Pancreas (tissue), 10 donors: Measurements from ENCODE around the gene CXADR. TPM values are rescaled to one million over a fixed set of nuclear protein-coding genes. Genes with fewer than 3 reads are reported as not detected.

Experiments used
- ATAC-seq, 4 donors: fragments of 200-7000 bp; cut with Tn5 transposase; one replicate each; pipeline versions ENCODE4 v1.8.0 to v1.9.1; 2020; ENCODE audit warnings: mild to moderate bottlenecking in 4 of 4, moderate library complexity in 4 of 4
- DNase-seq, 6 donors: peaks; one replicate each; pipeline ENCODE4 v3.0.0-alpha.2; 2020
- FAIRE-seq: peaks from 2 replicates; lab custom pipeline; 2012; peaks lifted over from hg19 to GRCh38; lab: Jason Lieb, UNC
- H3K27ac ChIP-seq, 4 donors: fragments of 200-600 bp; sonication (generic); 1 replicate in 3 of 4; 2 replicates in 1 of 4; pipeline versions ENCODE4 v1.5.0 to v1.8.0; 2020
- H3K27me3 ChIP-seq, 4 donors: fragments of 200-600 bp; one replicate each; pipeline ENCODE4 v1.8.0; 2021
- H3K36me3 ChIP-seq, 3 donors: fragments of 200-600 bp; sonication (generic) in 1 of 3; one replicate each; pipeline versions ENCODE4 v1.5.0 to v1.8.0; 2020 to 2021
- H3K4me1 ChIP-seq, 3 donors: fragments of 200-600 bp; one replicate each; pipeline ENCODE4 v1.8.0; 2021
- H3K4me3 ChIP-seq, 4 donors: fragments of 200-600 bp; sonication (generic) in 2 of 4; one replicate each; pipeline versions ENCODE4 v1.5.0 to v1.8.0; 2020 to 2021
- H3K9me3 ChIP-seq, 4 donors: fragments of 200-600 bp; one replicate each; pipeline ENCODE4 v1.8.0; 2021
- CTCF ChIP-seq, 4 donors: fragments of 200-600 bp; sonication (generic) in 3 of 4; IDR thresholded peaks; one replicate each; pipeline versions ENCODE4 v1.5.0 to v1.8.0; 2021; ENCODE audit warnings: antibody characterized with exemption in 4 of 4
- WGBS, 2 donors: extraction: QIAGEN DNeasy Blood & Tissue Kit; methylation state at CpG; one replicate each; pipeline ENCODE4 v1.1.7; 2013; 5-methylcytosine and 5-hydroxymethylcytosine counted together
- intact Hi-C, 3 donors: fragments of 100-400 bp; cut with DNase I; formaldehyde crosslinking; loops; one replicate each; pipeline versions ENCODE4 v1.11.1 to v1.14.2; 2022
- polyA plus RNA-seq, 2 donors: library from polyadenylated mRNA; stranded (reverse); fragments of 200-250 nt; gene quantifications; one replicate each; pipeline ENCODE4 v1.2.3, GENCODE V29; 2013
- total RNA-seq, 6 donors: library from RNA; stranded (reverse); fragmentation: NEBNext Ultra II Directional in 4 of 6; extraction: Animal tissue kit (Norgen Biotek cat#: 25700) in 4 of 6; gene quantifications; one replicate each; pipeline versions ENCODE4 v1.2.1 to v1.2.4, GENCODE V29; 2021 to 2023
- donor health status: healthy with polysubstance abuse.
- donor health status: DM: no; HTN: no; CAD: no; lungs with moderate emphysema.
- donor health status: DM: no; HTN: no; CAD: no.
- donor health status: control.
- donor health status: control.
- donor health status: Bipolar disorder and iron deficiency.
- donor health status: DM: yes; HTN: yes; CAD: no.
- donor health status: DM: no; HTN: no; CAD: no.
- donor health status: DM: no; HTN: no; CAD: no.
- donor health status: DM: yes; HTN: yes; CAD: no.

CXADR gene
- total and polyA plus RNA-seq, 8 donors, result 5.1 to 24.8 (median 15.1) TPM

- FAIRE-seq, result no peak
- no peaks in the 10 kb centered on the region for H3K36me3 ChIP-seq
- DNase-seq, result no peak
- H3K4me3 ChIP-seq, result no peak overlapping the region
- H3K9me3 ChIP-seq, result no peaks in the 10 kb centered on the region
- H3K27me3 ChIP-seq, result no peaks in the 10 kb centered on the region
- H3K27ac ChIP-seq, result no peak overlapping the region
- peaks cover 0 to 16% (median 0%) of the 10 kb centered on the region in 3 donors for H3K4me1 ChIP-seq
- 91 to 92% methylated on average over 5 of the region's 5 CpGs for WGBS, 2 donors
- no peak for ATAC-seq
- TF ChIP-seq CTCF (IDR thresholded peaks at IDR 0.05), result no peak
- intact Hi-C loops, result loop anchor here in 1 of 3 donors (10.0 kb wide), 1 partner anchor 166 kb away; no protein-coding TSS in a partner anchor
Measured at GRCh38 chr21:17550671-17551308, 37.9 kb downstream of the CXADR start.

- H3K4me1 ChIP-seq, result peaks cover 0 to 16% (median 0%) of the 10 kb centered on the region in 3 donors
- intact Hi-C loops, result loop anchor here in 1 of 3 donors (10.0 kb wide), 1 partner anchor 168 kb away; no protein-coding TSS in a partner anchor
- no peak overlapping the region for H3K27ac ChIP-seq
- TF ChIP-seq CTCF (IDR thresholded peaks at IDR 0.05), result no peak
- FAIRE-seq (no peak), ATAC-seq (no peak), DNase-seq (no peak)
- H3K9me3 ChIP-seq, result no peaks in the 10 kb centered on the region
- no peak overlapping the region for H3K4me3 ChIP-seq
- no peaks in the 10 kb centered on the region for H3K27me3 ChIP-seq
- no peaks in the 10 kb centered on the region for H3K36me3 ChIP-seq
Measured at GRCh38 chr21:17552410-17552809, 39.6 kb downstream of the CXADR start.

- Histone ChIP-seq H3K9me3 (no peaks in the 10 kb centered on the region), H3K4me1 (peaks cover 0 to 16% (median 0%) of the 10 kb centered on the region in 3 donors), H3K36me3 (no peaks in the 10 kb centered on the region), H3K27ac (no peak overlapping the region), H3K4me3 (no peak overlapping the region), H3K27me3 (no peaks in the 10 kb centered on the region)
- intact Hi-C loops, result loop anchor here in 1 of 3 donors (10.0 kb wide), 1 partner anchor 169 kb away; no protein-coding TSS in a partner anchor
- ATAC-seq (no peak), DNase-seq (no peak), FAIRE-seq (no peak)
- TF ChIP-seq CTCF (IDR thresholded peaks at IDR 0.05), result no peak
- 44 to 97% methylated on average over 2 of the region's 2 CpGs for WGBS, 2 donors
Measured at GRCh38 chr21:17554120-17554519, 41.3 kb downstream of the CXADR start.

GRCh38 chr21:17554679-17555465, 42.0 kb downstream of the CXADR start:
- H3K9me3 ChIP-seq, result no peaks in the 10 kb centered on the region
- DNase-seq (no peak), ATAC-seq (peak in 3 of 4 donors; percentile 68 to 74 (median 73)), FAIRE-seq (no peak)
- no peaks in the 10 kb centered on the region for H3K27me3 ChIP-seq
- no peak overlapping the region for H3K4me3 ChIP-seq
- H3K27ac ChIP-seq, result no peak overlapping the region
- intact Hi-C loops, result loop anchor here in 1 of 3 donors (10.0 kb wide), 1 partner anchor 170 kb away; no protein-coding TSS in a partner anchor
- TF ChIP-seq CTCF (IDR thresholded peaks at IDR 0.05), result no peak
- no peaks in the 10 kb centered on the region for H3K36me3 ChIP-seq
- peaks cover 0 to 9% (median 0%) of the 10 kb centered on the region in 3 donors for H3K4me1 ChIP-seq
- 64 to 66% methylated on average over 6 of the region's 6 CpGs for whole genome bisulfite sequencing, 2 donors
